Hepatic stellate cell (primary cell): Measurements from ENCODE around the gene RNF183.

Source experiments
- DNase-seq: peaks from one replicate; pipeline ENCODE4 v3.0.0; 2011; ENCODE audit warnings: low spot score

RNF183 gene, protein sequence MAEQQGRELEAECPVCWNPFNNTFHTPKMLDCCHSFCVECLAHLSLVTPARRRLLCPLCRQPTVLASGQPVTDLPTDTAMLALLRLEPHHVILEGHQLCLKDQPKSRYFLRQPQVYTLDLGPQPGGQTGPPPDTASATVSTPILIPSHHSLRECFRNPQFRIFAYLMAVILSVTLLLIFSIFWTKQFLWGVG

DNA sequence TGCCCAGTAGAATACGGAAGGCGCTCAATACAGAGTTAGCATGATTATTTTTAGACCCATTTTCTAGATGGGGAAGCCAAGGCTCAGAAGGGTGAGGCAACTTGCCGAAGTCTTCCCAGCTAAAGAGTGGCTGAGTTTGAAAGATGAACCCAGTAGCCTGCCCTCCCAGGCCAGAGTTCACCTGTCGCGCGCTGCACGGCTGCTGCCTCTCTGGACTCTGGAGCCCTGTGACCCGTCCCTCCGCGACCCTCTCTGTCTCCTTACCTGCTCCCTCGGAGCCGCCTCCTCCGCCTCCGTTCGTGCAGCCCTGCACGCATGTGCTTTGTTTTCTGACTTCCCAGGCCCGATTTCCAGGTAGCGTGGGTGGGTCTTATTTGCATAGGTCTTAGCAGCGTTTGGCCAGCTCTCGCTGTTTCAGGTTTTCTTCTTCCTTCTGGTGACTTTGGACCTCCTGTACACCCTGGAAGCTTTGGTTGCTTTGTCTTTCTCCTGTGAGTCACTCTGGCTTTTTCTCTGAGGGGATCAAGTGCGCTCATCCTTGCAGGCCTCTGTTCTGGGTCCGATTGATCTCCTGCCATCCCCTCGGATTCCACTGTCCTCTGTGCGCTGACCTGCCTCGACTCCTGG lies at the start of gene RNF183:
Gene RNF183 (minus strand): TSS at position 585 of the 627 bp plus-strand sequence. CDS start 5,192 bp downstream, outside the sequence.
- DNase-seq: no peak

DNA sequence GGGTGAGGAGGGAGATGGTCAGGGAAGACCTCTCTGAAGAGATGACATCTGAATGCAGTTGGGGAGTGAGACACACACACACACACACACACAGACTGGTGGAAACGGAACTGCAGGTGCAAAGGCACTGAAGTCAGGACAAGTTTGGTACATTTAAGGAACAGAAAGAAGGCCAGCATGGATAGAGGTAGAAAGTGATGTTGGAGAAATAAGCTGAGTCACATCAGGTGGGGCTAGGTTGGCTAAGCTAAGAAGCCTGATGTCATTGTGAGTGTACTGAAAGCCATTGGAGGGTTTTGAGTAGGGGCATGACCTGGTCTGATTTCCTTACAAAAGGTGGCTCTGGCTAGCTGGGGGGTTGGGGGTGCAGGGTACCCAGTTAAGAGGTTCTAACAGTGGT lies 49.2 kb upstream of the RNF183 start:
- DNase-seq: no peak

DNA sequence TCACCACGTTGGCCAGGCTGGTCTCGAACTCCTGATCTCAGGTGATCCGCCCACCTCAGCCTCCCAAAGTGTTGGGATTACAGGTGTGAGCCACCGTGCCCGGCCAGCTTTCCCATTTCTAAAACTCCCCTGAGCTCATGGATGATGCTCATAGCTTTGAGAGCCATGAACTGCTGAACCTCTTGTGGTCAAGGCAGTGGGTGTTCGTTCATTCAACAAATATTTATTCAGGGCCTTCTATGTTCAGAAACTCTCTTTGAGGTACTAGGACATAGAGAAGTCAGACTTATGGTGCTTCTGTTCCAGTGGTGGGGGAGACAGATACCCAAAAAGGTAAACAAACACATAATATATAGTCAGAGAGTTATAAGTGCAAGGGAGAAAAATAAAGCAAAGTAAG lies 48.8 kb upstream of the RNF183 start:
- no peak for DNase-seq

DNA sequence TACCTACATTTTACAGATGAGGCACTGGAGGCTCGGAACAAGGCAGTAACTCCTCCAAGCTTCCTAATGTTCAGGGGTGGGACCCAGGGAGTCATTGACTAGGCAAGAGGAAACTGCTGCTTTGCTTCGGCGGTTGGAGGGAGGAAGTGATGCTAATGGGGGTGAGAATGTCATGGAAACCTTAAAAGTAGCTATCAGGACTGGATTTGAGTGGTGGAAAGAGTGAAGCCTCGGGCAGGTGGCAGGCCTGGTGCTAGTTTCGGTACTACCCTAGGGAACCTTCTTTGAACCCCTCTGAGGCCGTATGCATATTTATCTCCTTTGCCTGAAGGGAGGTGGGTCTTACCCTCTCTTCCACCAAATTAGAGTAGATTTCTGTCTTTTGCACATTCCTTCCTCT lies 47.8 kb upstream of the RNF183 start:
- no peak for DNase-seq

DNA sequence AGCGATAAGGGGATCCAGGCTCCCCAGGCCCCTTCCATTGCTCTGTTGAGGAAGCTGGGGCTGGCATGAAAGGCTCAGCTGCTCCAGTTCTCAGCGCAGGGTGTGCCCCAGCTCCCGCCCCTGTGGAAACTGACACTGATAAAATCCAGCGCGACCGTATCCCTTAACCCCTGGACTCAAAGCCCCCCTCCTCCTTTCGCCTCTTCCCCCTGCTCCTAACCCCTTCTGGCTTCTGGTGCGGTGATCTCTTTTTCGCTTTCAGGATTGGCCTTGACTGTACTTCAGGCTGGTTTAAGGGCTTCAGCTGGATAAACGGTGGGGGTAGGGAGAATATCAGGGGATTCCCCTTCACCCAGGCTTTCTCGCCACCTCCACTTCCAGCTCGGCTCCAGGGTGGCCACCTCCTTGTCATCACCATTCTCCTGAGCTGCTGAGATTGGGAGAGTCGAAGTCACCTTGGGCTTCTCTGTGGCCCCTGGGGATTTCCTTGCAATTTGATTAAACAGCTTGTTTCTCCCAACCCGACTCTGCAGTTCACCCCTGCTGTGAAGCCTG lies 47.0 kb upstream of the RNF183 start:
- no peak for DNase-seq

DNA sequence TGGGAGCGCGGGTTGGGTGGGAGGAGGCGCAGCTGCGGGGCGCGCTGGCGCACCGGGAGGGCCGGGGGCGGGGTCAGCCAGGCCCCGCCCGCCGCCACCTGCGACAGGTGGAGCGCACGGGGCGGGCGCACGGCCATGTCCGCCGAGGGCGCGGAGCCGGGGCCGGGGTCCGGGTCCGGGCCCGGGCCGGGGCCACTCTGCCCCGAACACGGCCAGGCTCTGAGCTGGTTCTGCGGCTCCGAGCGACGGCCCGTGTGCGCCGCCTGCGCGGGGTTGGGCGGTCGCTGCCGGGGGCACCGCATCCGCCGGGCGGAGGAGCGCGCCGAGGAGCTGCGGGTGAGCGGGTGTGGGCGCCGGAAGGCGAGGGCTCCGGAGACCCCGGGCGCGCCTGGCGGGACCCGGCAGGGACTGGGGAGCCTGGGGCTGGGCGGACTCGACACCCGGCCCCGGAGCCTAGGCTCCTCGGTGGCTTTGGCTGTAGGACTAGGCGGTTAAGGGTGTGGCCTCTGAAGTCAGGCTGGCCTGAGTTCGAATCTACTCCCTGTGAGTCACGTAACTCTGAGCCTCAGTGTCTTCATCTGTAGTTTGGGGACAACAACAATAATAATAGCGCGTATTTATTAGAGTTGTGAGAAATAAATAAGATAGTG lies 46.4 kb upstream of the RNF183 start, which contains the start of gene BSPRY:
Gene BSPRY (plus strand): TSS at position 97 of the 650 bp plus-strand sequence. CDS start 39 bp downstream, at position 136.
- DNase-seq: no peak

DNA sequence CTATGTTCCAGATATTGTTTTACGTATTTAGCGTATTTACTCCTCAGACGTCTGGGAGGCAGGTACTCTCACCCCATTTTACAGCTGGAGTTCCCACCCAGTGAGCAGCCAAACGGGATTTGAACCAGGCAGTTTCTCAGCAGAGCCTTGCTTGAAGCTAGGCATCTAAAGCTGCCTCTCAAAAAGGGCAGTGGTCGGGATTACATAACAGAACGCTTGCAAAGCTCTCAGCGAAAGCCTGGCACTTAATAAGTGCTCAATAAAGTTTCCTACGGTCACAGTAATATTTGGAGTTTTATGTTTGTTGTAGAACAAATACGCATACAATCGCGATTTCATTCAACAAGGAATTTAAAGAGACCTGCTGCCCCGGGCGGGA lies 45.9 kb upstream of the RNF183 start:
- DNase-seq: no peak

DNA sequence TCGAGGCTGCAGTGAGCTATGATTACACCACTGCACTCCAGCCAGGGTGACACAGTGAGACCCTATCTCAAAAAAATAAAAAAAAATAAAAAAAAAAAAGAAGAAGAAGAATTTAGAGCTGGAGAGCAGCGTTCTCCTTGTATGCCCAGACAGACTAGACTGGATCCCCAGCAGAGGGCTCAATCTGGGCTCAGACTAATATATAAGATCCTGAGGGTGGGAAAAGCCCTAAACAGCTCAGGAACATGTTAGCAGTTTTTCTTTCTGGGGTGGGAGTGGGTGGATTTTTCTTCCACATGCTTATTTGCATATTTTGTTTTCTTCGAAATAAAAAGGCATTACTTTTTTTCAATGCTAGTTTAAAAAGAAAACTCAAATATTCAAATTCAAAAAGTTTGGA lies 45.3 kb upstream of the RNF183 start:
- DNase-seq: no peak

DNA sequence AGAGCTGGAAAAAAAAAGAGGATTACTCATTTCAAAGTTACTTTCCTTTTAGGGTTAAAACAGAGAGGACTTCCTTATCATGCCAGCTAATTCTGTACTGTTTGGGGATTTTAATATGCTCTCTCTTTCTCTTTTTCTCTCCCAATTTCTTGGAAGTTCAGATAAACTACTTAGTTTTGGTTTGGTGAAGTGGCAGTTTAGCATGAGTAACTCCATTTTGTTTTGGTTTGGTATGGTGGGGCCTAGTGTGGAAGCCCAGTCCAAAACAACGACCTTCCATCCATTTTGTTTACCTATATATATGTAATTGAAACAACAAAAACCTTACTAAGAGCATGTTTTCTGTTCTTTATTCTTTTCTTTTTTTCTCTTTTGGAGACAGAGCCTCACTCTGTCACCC lies 42.5 kb upstream of the RNF183 start:
- no peak for DNase-seq

DNA sequence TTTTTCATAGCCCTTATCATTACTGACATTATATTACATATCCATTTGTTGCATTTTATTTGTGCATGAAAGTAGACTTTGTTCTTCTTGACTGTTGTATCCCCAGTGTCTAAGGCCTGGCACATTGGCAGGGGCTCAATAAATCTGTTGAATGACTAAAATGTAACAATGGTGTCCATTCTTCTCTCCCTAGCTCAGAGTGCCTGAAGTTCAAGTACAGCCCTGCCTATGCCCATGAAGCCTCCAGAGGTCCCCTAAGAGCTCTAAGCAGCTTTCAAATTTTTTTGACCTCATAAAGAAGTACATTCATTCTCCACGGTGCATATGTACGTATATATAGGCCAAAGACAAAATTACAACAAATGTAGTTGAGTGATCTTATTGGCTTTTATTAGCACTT lies 42.0 kb upstream of the RNF183 start:
- DNase-seq: no peak

DNA sequence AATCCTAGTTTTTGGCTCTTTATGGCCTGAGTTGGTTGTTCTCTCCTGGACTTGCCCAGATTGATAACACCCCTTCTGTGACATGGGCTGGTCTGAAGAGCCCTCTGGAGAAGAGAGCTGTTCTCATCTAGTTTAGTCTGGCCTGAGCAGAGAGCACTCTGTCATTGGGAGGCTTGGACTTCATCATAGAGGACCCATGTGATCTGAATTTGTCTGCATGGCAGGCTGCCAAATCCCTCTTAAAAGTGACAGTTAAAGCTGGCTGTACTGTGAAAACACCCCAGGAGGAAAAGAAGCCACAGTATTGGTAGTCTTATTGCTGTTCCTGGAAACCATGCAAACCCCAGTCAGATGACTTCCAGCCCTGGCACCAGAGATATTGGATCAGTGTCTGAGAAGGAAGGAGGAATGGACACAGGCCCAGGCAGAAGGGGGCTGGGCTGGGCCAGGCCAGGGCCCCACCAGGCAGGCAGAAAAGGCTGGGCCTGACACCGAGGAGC lies 40.6 kb upstream of the RNF183 start:
- DNase-seq: peak; percentile 57

DNA sequence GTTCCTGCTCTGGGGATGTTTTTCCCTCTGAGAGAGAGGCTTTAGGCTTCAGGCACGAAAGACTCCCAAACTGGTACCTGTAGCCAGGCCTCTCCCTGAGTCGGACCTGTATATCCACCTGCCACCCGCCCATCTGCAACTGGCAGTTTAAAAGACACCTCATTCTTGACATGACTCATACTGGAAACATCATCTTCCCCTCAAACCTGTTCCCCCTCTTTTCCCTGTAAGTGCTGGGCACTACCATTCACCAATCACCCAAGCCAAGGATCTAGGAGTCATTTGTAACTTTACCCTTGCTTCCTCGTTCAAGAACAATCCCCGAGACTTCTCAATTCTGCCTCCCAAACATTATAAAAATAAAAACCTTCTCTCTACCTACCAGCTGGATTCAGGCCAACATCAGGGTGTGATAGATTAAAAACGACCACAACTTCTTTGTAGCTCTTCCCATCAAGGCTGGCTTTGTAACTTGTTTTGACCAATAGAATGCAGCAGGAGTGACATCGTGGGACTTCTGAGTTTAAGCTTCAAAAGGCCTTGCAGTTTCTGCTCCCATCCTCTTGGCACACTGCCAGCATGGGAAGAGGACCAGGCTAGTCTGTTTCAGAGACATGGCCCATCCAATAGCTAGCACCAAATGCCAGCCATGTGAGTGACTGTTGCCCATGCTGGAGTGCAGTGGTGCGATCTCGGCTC lies 38.7 kb upstream of the RNF183 start:
- no peak for DNase-seq

DNA sequence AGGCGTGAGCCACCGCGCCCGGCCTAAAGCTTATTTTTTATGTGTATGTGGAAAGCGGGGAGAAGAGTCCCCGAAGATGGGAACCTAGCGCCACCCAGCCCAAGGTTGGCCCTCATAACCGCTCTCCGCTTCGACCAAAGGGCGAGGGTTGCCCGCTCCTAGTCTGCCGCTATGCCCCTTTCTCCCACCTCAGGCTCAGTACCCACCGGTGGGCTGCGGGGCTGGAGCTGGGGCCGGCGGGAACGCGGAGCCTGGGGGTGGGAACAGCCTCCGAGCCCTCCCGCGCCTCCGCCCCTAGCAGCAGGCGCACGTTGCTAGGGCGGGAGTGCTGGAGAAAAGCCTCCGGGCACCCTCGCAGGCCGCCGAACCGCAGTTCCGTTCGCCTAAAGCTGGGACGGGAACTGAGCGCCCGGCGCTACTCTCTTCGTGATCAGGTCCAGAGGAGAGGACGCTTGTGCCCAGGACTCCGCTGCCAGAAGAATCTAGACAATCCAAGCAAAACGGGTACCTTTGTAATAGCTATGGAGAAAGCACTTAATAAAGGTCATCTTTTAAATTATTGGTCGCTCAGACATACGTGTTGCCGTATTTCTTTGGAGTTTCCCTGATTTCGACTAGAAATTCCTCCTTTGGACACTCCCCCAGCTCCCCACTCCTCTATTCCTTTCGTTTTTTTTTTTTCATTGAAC lies 37.0 kb upstream of the RNF183 start, which contains the start of gene WDR31:
Gene WDR31 (minus strand): TSS at position 265 of the 689 bp plus-strand sequence. CDS start 8,253 bp downstream, outside the sequence.
- DNase-seq: peak; percentile 94

DNA sequence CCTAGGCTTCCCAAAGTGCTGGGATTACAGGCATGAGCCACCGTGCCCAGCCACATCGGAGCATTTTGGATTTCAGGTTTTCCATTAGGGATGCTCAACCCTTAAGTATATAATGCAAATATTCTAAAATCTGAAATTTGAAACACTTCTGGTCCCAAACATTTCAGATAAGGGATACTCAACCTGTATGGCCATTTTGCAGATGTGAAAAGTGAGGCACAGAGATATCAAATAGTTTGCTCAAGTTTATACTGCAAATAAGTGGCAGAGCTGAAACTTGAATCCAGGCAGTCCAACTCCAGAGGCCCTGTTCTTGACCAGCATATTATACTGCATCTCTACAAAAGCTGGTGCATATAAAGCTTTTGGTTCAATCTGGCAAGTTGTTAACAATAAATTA lies 34.5 kb upstream of the RNF183 start:
- DNase-seq: no peak

DNA sequence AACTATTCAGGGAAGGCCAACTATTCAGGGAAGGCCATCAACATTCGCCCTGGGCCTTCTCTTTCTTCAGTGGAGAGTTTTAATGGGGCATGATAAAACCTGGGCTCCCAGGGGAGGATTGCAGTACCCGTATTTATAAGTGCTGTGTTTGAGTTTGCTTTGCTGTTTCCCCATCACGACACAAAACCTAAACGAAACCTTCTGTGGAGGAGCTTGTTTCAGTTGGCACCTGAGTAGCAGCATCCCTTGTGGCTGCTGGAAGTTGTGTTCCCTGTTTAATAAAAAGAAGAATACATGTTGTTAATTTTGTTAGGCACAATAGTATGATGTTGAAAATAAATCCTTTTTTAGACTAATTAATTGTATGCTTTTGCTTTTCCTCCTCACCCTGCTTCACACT lies 28.6 kb upstream of the RNF183 start:
- DNase-seq: no peak

DNA sequence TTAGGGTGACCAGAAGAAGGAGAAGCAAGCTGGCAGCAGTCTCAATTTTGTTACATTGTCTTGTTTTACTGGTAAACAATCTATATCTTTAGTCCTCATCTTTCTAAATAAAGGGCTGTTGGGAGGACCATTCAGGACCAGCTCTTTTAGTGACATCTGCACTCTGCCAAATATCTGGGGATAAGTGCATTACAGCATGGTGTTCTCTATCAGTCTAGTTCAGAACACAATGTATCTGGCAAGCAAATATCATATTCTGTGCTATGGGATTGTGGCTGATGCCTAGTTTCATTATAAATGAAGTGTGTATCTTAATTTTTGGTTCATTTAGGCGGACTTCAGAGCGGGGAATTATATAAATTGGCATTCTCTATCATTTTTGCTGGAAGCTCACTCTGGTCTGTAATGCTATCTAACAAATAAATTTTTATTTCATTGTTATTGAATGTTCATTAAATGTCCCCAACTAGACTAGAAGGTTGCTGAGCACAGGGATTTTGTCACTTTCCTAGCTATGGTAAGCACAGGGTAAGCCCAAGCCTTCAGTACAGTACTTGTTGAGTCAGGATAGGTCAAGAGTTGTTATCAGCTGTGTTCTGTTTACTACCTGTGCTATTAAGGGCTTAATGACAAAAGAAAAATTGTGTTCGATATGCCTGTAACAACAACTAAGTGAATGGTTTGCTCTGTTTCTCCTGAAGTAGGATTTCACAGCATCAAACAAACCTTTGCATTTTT lies 25.0 kb upstream of the RNF183 start:
- DNase-seq: no peak

DNA sequence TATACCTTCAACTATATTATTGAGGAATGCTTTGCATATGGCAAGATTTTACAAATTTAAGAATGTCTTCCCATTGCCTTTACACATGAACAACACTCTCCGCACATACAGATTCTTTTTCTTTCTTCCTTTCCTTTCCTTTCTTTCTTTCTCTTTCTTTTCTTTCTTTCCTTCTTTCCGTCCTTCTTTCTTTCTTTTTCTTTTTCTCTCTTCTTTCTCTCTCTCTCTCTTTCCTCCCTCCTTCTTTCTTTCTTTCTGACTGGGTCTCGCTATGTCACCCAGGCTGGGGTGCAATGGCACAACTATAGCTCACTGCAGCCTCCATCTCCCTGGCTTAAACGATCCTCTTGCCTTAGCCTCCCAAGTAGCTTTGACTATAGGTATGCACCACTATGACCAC lies 23.1 kb upstream of the RNF183 start:
- no peak for DNase-seq

DNA sequence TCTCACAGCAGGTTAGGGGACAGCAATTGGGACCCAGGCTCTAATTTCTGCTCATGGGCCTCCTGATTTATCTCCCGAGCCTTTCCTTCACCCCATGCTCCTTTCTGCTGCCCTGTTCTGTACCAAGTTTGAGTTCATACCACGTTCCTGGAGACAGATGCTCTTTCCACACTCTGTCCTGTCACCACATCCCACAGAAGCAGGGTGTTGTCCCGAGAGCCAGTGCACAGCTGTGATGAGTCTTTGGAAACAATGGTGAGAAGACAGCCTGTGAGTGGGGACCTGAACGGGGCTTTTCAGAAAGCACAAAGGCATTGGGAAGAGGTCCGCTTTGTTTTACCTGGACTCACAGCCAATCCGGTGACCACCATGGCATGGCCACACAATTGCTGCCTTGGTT lies 19.5 kb upstream of the RNF183 start:
- no peak for DNase-seq

DNA sequence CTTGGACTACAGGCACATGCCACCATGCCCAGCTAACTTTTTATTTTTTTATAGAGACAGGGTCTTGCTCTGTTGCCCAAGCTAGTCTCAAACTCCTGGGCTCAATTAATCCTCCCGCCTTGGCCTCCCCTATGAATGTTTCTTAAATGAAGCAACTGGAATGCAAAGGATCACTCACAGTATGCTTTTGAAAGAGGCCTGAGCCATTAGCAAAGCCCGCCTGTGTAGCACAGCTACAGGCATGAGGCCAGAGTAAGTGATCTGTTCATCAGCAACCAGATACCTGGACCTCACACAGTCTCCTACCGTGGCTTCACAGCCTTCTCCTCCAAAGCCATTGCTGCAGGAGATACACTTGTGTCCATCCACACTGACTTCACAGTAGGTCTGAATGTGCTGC lies 16.9 kb upstream of the RNF183 start:
- DNase-seq: no peak

DNA sequence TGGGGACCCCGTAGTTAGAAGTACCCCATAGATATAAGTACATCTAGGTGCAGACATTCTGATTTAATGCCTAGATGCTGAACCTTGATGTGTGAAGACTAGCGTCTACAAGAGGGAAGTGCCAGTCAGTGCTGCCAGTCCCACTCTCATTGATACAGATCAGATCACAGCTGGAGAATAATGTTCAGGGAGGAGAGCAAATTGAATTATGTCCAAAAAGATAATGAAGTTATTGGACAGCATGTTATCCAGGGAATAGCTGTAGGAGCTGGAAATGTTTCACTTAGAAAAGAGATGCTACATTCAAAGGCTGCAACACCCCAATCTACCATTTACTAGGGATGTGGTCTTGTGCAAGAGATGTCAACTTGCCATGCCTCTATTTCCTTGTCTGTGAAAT lies 15.9 kb upstream of the RNF183 start:
- DNase-seq: no peak

DNA sequence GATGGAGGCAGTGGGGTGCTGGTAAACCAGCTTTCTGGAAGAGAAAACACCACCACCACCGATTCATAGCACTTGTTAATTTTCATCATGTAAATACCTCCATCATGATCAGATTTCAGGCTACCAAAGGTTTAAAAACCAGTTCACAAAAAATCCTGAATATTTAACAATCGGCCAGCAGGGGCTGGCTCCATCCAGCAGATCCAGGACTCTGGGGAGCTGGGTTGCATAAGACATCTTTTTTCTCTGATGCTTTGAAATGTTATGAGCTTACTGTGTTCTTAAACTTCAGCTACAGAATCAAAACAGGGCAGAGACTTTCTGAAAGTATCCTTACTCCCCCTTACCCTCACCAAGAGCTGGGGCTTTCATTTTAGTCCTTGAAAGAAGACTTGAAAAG lies 14.6 kb upstream of the RNF183 start:
- no peak for DNase-seq
